C4-2B (cell line): ENCODE measurements around the gene SNX19.

Experiments
- ZFX ChIP-seq: fragments of 450-650 bp; IDR thresholded peaks from 2 replicates; pipeline ENCODE4 v1.6.1; 2017
- TF ChIP-seq, protein P1 (sequence below): fragments of 450-650 bp; conservative IDR thresholded peaks from 2 replicates; pipeline ENCODE4 v1.5.1; 2017; ENCODE audit warnings: mild to moderate bottlenecking

GRCh38 chr11:130854483-130854882 lies 61.8 kb downstream of the SNX19 start:
- TF ChIP-seq, protein P1, sequence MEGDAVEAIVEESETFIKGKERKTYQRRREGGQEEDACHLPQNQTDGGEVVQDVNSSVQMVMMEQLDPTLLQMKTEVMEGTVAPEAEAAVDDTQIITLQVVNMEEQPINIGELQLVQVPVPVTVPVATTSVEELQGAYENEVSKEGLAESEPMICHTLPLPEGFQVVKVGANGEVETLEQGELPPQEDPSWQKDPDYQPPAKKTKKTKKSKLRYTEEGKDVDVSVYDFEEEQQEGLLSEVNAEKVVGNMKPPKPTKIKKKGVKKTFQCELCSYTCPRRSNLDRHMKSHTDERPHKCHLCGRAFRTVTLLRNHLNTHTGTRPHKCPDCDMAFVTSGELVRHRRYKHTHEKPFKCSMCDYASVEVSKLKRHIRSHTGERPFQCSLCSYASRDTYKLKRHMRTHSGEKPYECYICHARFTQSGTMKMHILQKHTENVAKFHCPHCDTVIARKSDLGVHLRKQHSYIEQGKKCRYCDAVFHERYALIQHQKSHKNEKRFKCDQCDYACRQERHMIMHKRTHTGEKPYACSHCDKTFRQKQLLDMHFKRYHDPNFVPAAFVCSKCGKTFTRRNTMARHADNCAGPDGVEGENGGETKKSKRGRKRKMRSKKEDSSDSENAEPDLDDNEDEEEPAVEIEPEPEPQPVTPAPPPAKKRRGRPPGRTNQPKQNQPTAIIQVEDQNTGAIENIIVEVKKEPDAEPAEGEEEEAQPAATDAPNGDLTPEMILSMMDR: no peak
- no peak for TF ChIP-seq ZFX
